COLO668 (cell line): Measurements from ENCODE around the gene TREH.
"Not testable (repeated sequence)": the region's sequence is repeated elsewhere in the genome, so short reads cannot be mapped to it uniquely, and the experiment has no call there.

Source experiments
- DNase-seq: peaks from one replicate; lab custom pipeline; 2025; ENCODE audit not compliant: unreplicated experiment; lab: John Stamatoyannopoulos, UW

TREH gene

GRCh38 chr11:118679483-118679882 lies at the start of gene TREH:
Gene TREH, minus strand, starts transcription at chr11:118679650. Its CDS starts 23 bp downstream, at chr11:118679627.
- DNase-seq = peak; percentile 44

- not testable (repeated sequence) for DNase-seq
Measured at GRCh38 chr11:118728112-118728511, 48.7 kb upstream of the TREH start.

- not testable (repeated sequence) for DNase-seq
Measured at GRCh38 chr11:118727721-118728066, 48.2 kb upstream of the TREH start.

- DNase-seq = not testable (repeated sequence)
Measured at GRCh38 chr11:118727001-118727720, 47.7 kb upstream of the TREH start.

- DNase-seq = not testable (repeated sequence)
Measured at GRCh38 chr11:118721478-118722015, 42.1 kb upstream of the TREH start.

- not testable (repeated sequence) for DNase-seq
Measured at GRCh38 chr11:118720740-118721139, 41.3 kb upstream of the TREH start.

- not testable (repeated sequence) for DNase-seq
Measured at GRCh38 chr11:118720078-118720477, 40.6 kb upstream of the TREH start.

- DNase-seq = not testable (repeated sequence)
Measured at GRCh38 chr11:118718562-118718961, 39.1 kb upstream of the TREH start.

GRCh38 chr11:118717733-118718132 lies 38.3 kb upstream of the TREH start:
- DNase-seq = not testable (repeated sequence)

GRCh38 chr11:118717221-118717620 lies 37.8 kb upstream of the TREH start:
- DNase-seq = not testable (repeated sequence)

GRCh38 chr11:118715837-118716260 lies 36.4 kb upstream of the TREH start:
- DNase-seq = no peak

- no peak for DNase-seq
Measured at GRCh38 chr11:118715245-118715831, 35.9 kb upstream of the TREH start.

- DNase-seq = no peak
Measured at GRCh38 chr11:118714816-118715215, 35.4 kb upstream of the TREH start.

- DNase-seq = not testable (repeated sequence)
Measured at GRCh38 chr11:118714416-118714815, 35.0 kb upstream of the TREH start.

- no peak for DNase-seq
Measured at GRCh38 chr11:118708296-118708695, 28.8 kb upstream of the TREH start.

GRCh38 chr11:118706546-118706825 lies 27.0 kb upstream of the TREH start:
- DNase-seq = no peak

GRCh38 chr11:118705791-118706545 lies 26.5 kb upstream of the TREH start:
- no peak for DNase-seq

- DNase-seq = no peak
Measured at GRCh38 chr11:118705111-118705741, 25.8 kb upstream of the TREH start.

- DNase-seq = no peak
Measured at GRCh38 chr11:118703563-118704106, 24.2 kb upstream of the TREH start.

GRCh38 chr11:118699506-118700220 lies 20.2 kb upstream of the TREH start:
- no peak for DNase-seq
